Prostate gland (tissue), 2 donors: ENCODE data around the gene TTBK1. TPM values are rescaled to one million over a fixed set of nuclear protein-coding genes. Genes with fewer than 3 reads are reported as not detected.

ENCODE experiments used
- DNase-seq: peaks from one replicate; pipeline ENCODE4 v3.0.0-alpha.2; 2019; ENCODE audit warnings: low spot score
- H3K27ac ChIP-seq, 2 donors: fragments of 200-600 bp; sonication (generic); 2 replicates each; pipeline ENCODE4 v1.5.1; 2017 to 2019
- H3K27me3 ChIP-seq: fragments of 200-600 bp; sonication (generic); replicated peaks from 2 replicates; pipeline ENCODE4 v1.5.1; 2019; ENCODE audit not compliant: insufficient read depth
- H3K36me3 ChIP-seq, 2 donors: fragments of 200-600 bp; sonication (generic); 1 replicate in 1 of 2; 2 replicates in 1 of 2; pipeline versions ENCODE4 v1.5.1 to v1.8.1; 2017 to 2019
- H3K4me1 ChIP-seq: fragments of 200-600 bp; sonication (generic); replicated peaks from 2 replicates; pipeline ENCODE4 v1.5.1; 2019
- H3K4me3 ChIP-seq, 2 donors: fragments of 200-600 bp; sonication (generic); 2 replicates each; pipeline ENCODE4 v1.5.1; 2017 to 2019
- H3K9me3 ChIP-seq: fragments of 200-600 bp; sonication (generic); 2 replicates; pipeline ENCODE4 v1.5.1; 2017
- POLR2A ChIP-seq: fragments of 450-650 bp; IDR thresholded peaks from one replicate; pipeline ENCODE4 v1.6.1; 2016; ENCODE audit warnings: antibody characterized with exemption, mild to moderate bottlenecking
- POLR2AphosphoS5 ChIP-seq: sonication (generic); formaldehyde crosslinking; IDR thresholded peaks from one replicate; pipeline ENCODE4 v1.6.1; 2017; ENCODE audit warnings: antibody characterized with exemption
- WGBS: methylation state at CpG from one replicate; pipeline ENCODE4 v1.1.5; 2018; 5-methylcytosine and 5-hydroxymethylcytosine counted together
- intact Hi-C: fragments of 100-400 bp; cut with DNase I; formaldehyde crosslinking; loops from one replicate; pipeline ENCODE4 v1.14.2; 2022
- total RNA-seq, 2 donors: library from RNA; depleted of rRNA; stranded (reverse); fragments of >200 nt; gene quantifications; one replicate each; pipeline ENCODE4 v1.1.0, GENCODE V29; 2016
- TF ChIP-seq, protein P1 (sequence below), 4 experiments: fragments of 200-600 bp in 2 of 4; fragments of 450-650 bp in 2 of 4; sonication (generic) in 2 of 4; IDR thresholded peaks; 1 replicate in 3 of 4; 2 replicates in 1 of 4; pipeline ENCODE4 v1.5.1; 2016 to 2019; ENCODE audit warnings: antibody characterized with exemption in 4 of 4, mild to moderate bottlenecking in 2 of 4, moderate library complexity in 2 of 4

Gene TTBK1
- total RNA-seq, 2 donors from 2014 or later = 0.18 to 0.62 TPM

DNA sequence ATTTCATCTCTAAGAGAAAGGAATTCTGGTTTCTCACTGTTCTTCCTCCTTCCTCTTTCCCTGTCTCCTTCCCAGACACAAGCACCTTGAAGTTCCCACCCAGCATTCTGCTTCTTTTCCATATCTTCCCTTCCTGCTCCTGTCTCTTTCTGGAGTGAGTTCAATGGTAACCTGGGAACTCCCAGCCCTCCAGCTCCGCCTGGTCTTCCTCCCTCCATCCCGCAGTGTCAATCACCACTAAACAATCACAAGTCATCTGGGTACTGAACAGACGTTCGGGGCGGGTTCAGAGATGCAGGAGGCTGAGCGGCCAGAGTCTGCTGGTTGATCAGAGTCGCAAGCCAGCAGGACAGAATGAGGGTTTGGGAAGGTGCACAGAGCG lies 7.7 kb downstream of the TTBK1 start:
- H3K4me3 ChIP-seq = no peak overlapping the region
- no peaks in the 10 kb centered on the region for H3K4me1 ChIP-seq
- H3K27ac ChIP-seq = no peak overlapping the region
- no peaks in the 10 kb centered on the region for H3K9me3 ChIP-seq
- intact Hi-C loops = no loop called here
- no peak for DNase-seq
- WGBS = 27% methylated on average over 8 of the region's 8 CpGs
- TF ChIP-seq POLR2AphosphoS5 (no peak), POLR2A (no peak)
- TF ChIP-seq, protein P1, sequence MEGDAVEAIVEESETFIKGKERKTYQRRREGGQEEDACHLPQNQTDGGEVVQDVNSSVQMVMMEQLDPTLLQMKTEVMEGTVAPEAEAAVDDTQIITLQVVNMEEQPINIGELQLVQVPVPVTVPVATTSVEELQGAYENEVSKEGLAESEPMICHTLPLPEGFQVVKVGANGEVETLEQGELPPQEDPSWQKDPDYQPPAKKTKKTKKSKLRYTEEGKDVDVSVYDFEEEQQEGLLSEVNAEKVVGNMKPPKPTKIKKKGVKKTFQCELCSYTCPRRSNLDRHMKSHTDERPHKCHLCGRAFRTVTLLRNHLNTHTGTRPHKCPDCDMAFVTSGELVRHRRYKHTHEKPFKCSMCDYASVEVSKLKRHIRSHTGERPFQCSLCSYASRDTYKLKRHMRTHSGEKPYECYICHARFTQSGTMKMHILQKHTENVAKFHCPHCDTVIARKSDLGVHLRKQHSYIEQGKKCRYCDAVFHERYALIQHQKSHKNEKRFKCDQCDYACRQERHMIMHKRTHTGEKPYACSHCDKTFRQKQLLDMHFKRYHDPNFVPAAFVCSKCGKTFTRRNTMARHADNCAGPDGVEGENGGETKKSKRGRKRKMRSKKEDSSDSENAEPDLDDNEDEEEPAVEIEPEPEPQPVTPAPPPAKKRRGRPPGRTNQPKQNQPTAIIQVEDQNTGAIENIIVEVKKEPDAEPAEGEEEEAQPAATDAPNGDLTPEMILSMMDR (IDR thresholded peaks at IDR 0.05) = no peak
- H3K36me3 ChIP-seq = no peaks in the 10 kb centered on the region
- no peaks in the 10 kb centered on the region for H3K27me3 ChIP-seq

- Histone ChIP-seq H3K36me3 (no peaks in the 10 kb centered on the region), H3K27me3 (no peaks in the 10 kb centered on the region), H3K27ac (no peak overlapping the region), H3K4me3 (no peak overlapping the region), H3K9me3 (no peaks in the 10 kb centered on the region), H3K4me1 (no peaks in the 10 kb centered on the region)
- intact Hi-C loops = no loop called here
- DNase-seq = no peak
- TF ChIP-seq POLR2AphosphoS5 (no peak), POLR2A (no peak)
- TF ChIP-seq, protein P1 (IDR thresholded peaks at IDR 0.05) = no peak
- 90% methylated on average over 11 of the region's 11 CpGs for WGBS
Measured at GRCh38 chr6:43253401-43253800, 10.1 kb downstream of the TTBK1 start.

GRCh38 chr6:43254138-43254817 lies 11.0 kb downstream of the TTBK1 start:
- no peak for TF ChIP-seq POLR2A
- no peak for TF ChIP-seq POLR2AphosphoS5
- TF ChIP-seq, protein P1 (IDR thresholded peaks at IDR 0.05) = no peak
- WGBS = 92% methylated on average over 15 of the region's 15 CpGs
- Histone ChIP-seq H3K9me3 (no peaks in the 10 kb centered on the region), H3K27me3 (no peaks in the 10 kb centered on the region), H3K27ac (no peak overlapping the region), H3K4me3 (no peak overlapping the region), H3K4me1 (no peaks in the 10 kb centered on the region), H3K36me3 (no peaks in the 10 kb centered on the region)
- no peak for DNase-seq
- intact Hi-C loops = no loop called here

DNA sequence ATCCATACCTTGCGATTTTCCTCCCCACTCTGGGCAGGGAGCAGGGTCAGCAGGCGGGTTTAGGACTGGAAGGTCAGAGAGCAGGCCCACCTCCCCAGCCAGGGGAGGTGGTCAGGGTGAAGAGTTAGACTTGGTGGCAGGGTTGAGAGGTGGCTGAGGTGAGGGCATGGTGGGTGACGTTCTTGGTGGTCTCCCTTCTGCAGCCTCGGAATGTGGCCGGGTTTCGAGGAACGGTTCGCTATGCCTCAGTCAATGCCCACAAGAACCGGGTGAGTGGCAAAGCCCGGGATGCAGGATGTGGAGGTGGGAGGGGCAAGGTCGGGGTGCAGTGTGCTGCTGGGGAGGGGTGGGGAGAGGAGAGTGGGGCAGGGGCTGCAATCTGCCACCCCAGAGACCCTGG lies 11.6 kb downstream of the TTBK1 start:
- Histone ChIP-seq H3K27me3 (no peaks in the 10 kb centered on the region), H3K36me3 (no peaks in the 10 kb centered on the region), H3K27ac (no peak overlapping the region), H3K4me3 (no peak overlapping the region), H3K4me1 (no peaks in the 10 kb centered on the region), H3K9me3 (no peaks in the 10 kb centered on the region)
- intact Hi-C loops = no loop called here
- WGBS = 80% methylated on average over 11 of the region's 11 CpGs
- TF ChIP-seq POLR2A = no peak
- no peak for TF ChIP-seq POLR2AphosphoS5
- TF ChIP-seq, protein P1 (IDR thresholded peaks at IDR 0.05) = no peak
- no peak for DNase-seq

DNA sequence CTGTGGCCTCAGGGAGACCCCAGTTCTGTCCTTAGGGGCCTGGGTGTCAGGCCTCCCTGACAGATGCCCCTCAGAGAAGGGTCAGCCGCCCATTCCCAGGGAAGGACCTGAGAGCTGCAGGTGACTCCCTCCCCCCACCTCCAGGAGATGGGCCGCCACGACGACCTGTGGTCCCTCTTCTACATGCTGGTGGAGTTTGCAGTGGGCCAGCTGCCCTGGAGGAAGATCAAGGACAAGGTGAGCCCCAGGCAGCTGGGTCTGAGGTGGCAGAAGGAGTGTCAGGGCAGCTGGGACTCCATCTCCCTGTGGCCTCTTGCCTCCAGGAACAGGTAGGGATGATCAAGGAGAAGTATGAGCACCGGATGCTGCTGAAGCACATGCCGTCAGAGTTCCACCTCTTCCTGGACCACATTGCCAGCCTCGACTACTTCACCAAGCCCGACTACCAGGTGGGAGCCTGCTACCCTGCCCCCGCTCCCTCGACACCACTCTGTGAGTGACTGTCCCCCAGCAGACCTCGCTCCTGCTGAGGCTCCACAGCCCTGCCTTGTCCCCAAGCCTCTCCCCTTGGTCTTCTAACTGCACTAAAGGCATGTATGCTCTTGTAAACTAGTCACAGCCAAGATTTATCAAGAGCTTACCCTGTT lies 12.2 kb downstream of the TTBK1 start:
- no peak for DNase-seq
- Histone ChIP-seq H3K27me3 (no peaks in the 10 kb centered on the region), H3K9me3 (no peaks in the 10 kb centered on the region), H3K27ac (no peak overlapping the region), H3K4me3 (no peak overlapping the region), H3K4me1 (no peaks in the 10 kb centered on the region), H3K36me3 (no peaks in the 10 kb centered on the region)
- WGBS = 71% methylated on average over 11 of the region's 11 CpGs
- TF ChIP-seq, protein P1 (IDR thresholded peaks at IDR 0.05) = no peak
- no peak for TF ChIP-seq POLR2AphosphoS5
- TF ChIP-seq POLR2A = no peak
- intact Hi-C loops = no loop called here
